ENCODE measurements around the gene OR2AJ1.

OR2AJ1 gene

DNA sequence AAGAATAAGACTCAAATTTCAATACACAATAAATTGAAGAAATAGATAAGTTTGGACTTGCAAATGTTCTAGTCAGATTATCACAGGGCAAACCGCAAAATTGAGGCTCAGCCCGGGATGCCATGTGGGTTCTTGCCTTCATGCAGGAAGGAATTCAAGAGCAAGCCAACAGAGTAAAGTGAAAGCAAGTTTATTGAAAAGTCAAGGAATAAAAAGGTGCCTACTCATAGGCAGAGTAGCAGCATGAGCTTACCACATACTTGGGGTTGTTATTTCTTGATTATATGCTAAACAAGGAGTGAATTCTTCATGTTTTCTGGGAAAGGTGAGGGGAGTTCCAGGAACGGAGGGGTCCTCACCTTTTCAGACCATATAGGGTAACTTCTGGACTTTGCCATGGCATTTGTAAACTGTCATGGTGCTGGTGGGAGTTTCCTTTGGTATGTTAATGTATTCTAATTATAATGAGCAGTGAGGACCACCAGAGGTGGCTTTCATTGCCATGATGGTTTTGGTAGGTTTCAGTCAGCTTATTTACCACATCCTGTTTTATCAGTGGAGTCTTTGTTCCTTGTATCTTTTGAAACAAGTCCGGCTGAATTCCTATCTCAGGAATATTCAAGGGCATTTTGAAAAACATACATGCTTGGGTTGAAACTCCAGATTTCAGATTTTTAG, 38.4 kb downstream of the OR2AJ1 start:
- no peak for DNase-seq (ENCODE audit: low spot score)

DNA sequence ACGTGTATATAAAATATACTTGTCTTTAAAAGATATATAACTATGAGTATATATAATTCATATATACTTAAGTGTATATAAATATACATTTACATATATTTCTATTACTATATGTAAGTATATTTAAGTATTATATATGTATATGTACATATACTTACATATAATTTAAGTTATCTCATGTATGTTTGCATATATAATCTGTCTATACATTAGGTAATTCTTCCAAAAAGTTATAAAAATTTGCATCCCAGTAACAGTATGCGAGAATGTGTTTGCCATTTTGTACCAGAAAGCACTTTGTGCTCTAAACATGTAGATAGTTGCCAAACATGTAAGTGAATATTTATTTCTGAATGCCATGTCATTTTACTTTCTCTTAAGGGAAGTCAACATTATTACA, 40.2 kb downstream of the OR2AJ1 start, which contains the start of gene OR2AK2:
TSS of gene OR2AK2 (plus strand) at position 301 of the 400 bp plus-strand sequence. CDS start 144 bp downstream, outside the sequence.
- DNase-seq (ENCODE audit: low spot score) = no peak

- DNase-seq (ENCODE audit: low spot score) = no peak
Measured at GRCh38 chr1:247966532-247967204, 42.0 kb downstream of the OR2AJ1 start.

Measured in kidney capillary endothelial cell (primary cell).